GM18520 (cell line): ENCODE results near the gene MXRA8.
"Not testable (repeated sequence)": the region's sequence is repeated elsewhere in the genome, so short reads cannot be mapped to it uniquely, and the experiment has no call there.

Experiments used
- ATAC-seq: cut with Tn5 transposase; IDR thresholded peaks from one replicate; pipeline ENCODE4 v1.9.1; 2021; ENCODE audit not compliant: unreplicated experiment

Gene MXRA8

GRCh38 chr1:1370771-1371300 lies 12.5 kb upstream of the MXRA8 start:
- ATAC-seq, result no peak

GRCh38 chr1:1370094-1370493 lies 11.7 kb upstream of the MXRA8 start:
- ATAC-seq, result not testable (repeated sequence)

- ATAC-seq, result no peak
Observed at GRCh38 chr1:1367315-1367714, 9.0 kb upstream of the MXRA8 start.

- no peak for ATAC-seq
Observed at GRCh38 chr1:1366699-1367066, 8.3 kb upstream of the MXRA8 start.

- no peak for ATAC-seq
Observed at GRCh38 chr1:1365875-1366698, 7.7 kb upstream of the MXRA8 start.

- ATAC-seq, result no peak
Observed at GRCh38 chr1:1364266-1364665, 5.9 kb upstream of the MXRA8 start.

- no peak for ATAC-seq
Observed at GRCh38 chr1:1361982-1362423, 3.6 kb upstream of the MXRA8 start.

- ATAC-seq, result no peak
Observed at GRCh38 chr1:1361233-1361981, 3.1 kb upstream of the MXRA8 start.

GRCh38 chr1:1360506-1361169 lies 2.3 kb upstream of the MXRA8 start:
- no peak for ATAC-seq

GRCh38 chr1:1359664-1360468 lies 1.5 kb upstream of the MXRA8 start:
- ATAC-seq, result no peak

- ATAC-seq, result no peak
Observed at GRCh38 chr1:1359308-1359663, 931 bp upstream of the MXRA8 start.

GRCh38 chr1:1357871-1358432 lies 403 bp downstream of the MXRA8 start:
- ATAC-seq, result no peak

GRCh38 chr1:1356796-1357401 lies 1.5 kb downstream of the MXRA8 start:
- ATAC-seq, result no peak

- no peak for ATAC-seq
Observed at GRCh38 chr1:1356166-1356795, 2.1 kb downstream of the MXRA8 start.

- no peak for ATAC-seq
Observed at GRCh38 chr1:1355416-1355815, 2.9 kb downstream of the MXRA8 start.

GRCh38 chr1:1354271-1355247 lies 3.8 kb downstream of the MXRA8 start:
- ATAC-seq, result no peak

- ATAC-seq, result no peak
Observed at GRCh38 chr1:1353389-1354151, 4.8 kb downstream of the MXRA8 start.
